Urothelium cell line (cell line): ENCODE results near the gene DTX2.
"Not testable (repeated sequence)": the region's sequence is repeated elsewhere in the genome, so short reads cannot be mapped to it uniquely, and the experiment has no call there.

Experiments used
- DNase-seq: peaks from one replicate; pipeline ENCODE4 v3.0.0; 2011; ENCODE audit warnings: low spot score, mixed read lengths
- FAIRE-seq: peaks from 2 replicates; lab custom pipeline; 2011; peaks lifted over from hg19 to GRCh38; lab: Jason Lieb, UNC

The DTX2 gene

DNA sequence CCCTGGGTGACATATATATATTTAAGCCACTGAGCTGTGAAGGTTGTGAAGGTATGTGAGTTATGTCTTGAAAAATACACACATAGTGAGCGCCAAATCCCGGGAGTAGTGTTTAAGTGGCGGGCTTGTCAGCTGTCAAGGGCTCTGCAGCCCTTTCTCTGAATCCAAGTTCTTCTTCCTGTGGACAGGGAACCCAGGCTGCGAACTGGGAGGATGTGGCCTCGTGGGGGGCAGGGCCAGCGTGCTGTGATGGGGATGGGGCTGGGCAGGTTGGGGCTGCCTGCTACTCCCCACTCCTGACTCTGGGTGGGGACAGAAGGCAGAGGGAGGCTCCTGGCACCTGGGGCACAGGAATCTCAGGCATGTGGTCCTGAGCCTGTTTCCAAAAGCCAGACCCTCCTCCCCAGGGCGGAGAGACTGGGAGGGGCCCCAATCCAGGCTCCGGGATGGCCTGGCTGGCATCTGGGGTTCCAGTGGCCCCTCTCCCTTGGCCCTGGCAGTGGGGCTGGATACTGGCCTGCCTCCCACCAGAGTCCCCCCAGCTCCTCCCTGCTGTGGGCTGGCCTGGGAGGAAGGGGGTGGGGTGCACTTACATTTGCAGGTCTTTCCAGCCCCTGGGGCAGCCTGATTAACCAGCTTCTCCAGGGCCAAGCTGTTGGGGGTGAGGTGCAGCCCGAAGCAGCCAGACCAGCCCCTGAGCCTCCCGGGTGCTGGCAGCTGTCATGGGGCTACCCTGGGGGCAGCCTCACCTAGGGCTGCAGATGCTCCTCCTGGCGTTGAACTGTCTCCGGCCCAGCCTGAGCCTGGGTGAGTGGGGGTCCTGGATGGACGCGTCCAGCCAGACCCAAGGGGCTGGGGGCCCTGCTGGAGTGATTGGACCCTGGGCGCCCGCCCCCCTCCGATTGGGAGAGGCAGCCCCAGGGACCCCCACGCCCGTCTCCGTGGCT lies 48.7 kb downstream of the DTX2 start, which contains the start of gene UPK3B:
Gene UPK3B, plus strand, starts transcription at position 622 of the 947 bp plus-strand sequence. Its CDS starts 101 bp downstream, at position 723.
- FAIRE-seq = peak; percentile 40
- peak; percentile 53 for DNase-seq

DNA sequence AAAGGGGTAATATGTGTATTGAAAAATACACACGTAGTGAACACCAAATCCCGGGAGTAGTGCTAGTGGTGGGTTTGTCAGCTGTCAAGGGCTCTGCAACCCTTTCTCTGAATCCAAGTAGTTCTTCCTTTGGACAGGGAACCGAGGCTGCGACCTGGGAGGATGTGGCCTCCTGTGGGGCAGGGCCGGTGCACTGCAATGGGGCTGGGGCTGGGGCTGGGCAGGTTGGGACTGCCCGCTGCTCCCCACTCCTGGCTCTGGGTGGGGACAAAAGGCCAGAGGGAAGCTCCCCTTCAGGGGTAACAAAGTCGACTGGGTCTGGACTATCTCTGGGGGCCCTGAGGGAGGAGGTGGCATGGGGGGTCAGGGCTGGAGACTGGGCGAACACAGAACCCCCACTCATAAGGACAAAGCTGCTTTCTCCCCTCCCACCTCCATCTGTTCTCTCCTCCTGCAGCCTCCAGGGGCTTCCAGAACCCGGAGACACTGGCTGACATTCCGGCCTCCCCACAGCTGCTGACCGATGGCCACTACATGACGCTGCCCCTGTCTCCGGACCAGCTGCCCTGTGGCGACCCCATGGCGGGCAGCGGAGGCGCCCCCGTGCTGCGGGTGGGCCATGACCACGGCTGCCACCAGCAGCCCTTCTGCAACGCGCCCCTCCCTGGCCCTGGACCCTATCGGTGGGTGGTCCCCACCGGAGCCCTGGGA lies 49.8 kb downstream of the DTX2 start:
- not testable (repeated sequence) for FAIRE-seq, DNase-seq

DNA sequence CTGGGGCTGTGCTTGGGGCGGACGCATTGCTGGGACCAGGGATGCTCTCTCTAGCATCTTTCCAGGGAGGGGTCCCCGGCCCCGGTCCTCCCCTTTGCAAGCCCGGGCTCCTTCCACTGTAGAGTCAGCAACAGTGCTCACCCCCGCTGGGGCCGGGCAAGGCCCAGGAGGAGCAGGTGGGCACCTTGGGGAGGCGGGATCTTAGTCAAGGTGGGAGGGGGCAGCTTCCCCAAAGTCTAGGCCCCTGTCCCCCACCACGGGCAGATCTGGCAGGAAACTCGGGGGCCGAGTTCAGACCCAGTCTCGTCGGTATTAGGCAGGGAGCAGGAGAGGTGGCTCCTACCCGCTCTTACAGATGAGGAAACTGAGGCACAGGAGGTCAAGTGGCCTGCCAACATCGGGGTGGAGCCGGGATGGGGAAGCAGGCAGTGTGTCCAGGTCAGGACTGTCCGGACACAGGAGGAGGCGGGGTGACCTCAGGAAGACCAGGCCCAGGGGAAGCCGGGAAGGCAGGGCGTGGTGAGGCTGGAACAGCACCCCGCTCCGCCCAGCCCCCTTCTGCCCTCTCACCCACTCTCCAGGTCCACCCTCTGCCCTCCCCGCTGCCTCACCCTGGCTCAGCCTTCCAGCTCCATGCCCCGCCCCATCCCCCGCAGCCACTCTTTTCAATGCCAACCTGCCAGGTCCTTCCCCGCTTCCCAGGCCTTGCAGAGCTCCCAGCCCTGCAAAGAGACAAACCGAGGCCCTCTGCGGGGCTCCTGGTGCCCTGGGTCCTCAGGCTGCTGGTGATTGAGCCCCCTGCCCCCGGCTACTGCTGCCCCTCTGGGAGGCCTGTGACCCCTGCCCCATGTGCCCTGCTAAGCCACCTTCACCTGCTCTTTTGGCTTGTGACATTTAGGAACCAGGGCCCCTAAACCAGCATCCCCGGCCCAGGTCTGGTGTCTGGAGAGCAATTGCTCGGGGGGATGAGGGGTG lies 50.7 kb downstream of the DTX2 start:
- not testable (repeated sequence) for FAIRE-seq, DNase-seq

DNA sequence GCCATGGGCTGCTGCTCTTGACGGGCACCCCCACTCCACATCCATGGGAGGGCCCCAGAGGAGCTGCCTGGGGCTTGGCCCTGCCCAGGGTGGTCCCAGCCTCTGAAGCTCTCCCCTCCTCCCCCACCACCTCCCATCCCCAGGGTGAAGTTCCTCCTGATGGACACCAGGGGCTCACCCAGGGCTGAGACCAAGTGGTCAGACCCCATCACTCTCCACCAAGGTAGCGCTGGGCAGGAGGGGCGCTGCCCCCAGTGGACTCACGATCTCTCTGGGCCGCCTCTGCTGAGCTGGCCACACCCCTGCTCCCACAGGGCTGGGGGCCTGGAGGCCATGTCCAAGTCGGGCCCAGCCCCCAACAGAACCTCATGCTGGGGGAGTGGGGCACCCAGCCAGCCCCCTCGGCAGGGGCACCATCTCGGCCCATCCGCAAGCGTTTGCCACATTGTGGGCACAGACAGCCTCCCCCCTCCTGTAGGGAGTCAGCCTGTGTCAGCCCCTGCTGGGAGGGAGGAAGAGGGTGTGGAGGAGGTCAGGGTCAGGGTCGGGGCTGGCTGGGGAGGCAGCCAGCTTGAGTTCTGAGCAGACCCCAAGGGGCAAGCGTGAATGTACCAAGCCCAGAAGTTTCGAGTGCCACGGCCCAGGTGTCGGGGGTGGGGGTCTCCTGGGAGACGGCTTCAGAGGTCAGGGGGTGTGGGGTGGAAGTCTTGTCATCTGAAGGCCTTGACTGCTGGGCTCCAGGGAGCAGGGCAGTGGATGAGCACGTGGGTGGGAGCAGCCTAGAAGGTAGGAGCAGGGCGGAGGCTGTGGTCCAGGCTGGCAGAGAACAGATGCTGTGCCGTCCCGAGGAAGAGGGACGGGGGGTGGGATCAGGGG lies 51.7 kb downstream of the DTX2 start:
- DNase-seq (no peak), FAIRE-seq (no peak)

DNA sequence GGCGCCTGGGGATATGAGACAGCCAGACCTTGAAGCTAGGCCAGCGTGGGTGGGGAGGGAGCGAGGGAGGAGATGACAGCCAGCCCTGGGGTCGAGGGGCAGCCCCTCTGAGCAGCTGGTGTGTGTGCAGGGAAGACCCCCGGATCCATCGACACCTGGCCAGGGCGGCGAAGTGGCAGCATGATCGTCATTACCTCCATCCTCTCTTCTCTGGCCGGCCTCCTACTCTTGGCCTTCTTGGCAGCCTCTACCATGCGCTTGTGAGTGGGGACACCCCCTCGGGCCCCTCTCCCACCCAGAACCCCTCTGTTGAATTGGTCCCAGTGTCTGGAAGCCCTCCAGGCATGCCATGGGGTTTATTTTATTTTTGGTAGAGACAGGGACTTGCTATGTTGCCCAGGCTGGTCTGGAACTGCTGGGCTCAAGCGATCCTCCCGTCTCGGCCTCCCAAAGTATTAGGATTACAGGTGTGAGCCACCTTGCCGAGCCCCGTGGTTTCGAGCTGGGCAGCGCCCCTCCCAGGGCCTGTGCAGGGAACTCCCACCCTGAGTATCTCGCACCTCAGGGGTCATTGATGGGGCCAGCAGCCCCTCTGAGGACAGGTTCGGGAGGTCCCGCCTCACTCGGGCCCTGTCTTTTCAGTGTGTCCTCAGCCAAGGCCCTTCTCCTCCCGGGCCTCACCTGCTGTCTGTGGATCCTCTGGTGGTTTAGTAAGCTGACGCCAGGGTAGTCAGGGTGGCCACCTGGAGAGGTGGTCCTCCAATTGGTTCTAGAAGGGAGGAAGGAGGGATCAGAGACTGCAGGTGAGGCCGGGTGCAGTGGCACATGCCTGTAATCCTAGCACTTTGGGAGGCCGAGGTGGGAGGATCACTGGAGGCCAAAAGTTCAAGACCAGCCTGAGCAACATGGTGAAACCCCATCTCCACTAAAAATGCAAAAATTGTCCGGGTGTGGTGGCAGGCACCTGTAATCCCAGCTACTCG lies 52.6 kb downstream of the DTX2 start:
- DNase-seq = no peak
- FAIRE-seq = no peak

DNA sequence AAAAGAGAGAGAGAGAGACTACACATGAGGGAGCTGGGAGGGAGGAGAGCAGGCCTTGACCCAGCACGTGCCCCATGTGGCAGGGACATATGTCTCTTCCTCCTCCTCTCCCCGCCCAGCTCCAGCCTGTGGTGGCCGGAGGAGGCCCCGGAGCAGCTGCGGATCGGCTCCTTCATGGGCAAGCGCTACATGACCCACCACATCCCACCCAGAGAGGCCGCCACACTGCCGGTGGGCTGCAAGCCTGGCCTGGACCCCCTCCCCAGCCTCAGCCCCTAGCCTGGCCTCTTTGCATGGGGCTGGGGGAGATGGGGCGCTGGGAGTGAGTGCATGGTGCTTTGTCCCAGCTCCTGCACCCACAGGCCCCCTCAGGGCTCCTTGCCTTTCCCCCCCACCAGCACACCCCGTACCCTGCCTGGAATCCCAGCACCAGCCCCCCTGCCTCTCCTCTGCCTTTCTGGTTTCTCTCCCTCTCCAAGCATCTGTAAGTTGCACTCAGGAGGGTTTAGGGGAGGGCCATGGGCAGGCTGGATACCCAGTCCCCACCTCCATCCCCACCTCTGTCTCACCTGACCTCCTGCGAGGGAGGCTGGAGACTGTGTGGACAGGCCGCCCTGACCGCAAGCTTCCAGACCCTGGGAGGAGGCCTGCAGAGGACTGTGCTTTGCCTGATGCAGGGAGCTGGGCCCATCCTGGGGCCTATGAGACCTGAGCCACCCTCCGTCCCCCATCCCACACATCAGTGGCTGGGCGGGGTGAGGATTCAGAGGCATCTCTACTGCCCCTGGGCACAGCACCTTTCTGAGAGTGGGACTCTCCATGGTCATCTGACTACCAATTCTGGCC lies 53.6 kb downstream of the DTX2 start:
- DNase-seq = no peak
- FAIRE-seq = no peak

DNA sequence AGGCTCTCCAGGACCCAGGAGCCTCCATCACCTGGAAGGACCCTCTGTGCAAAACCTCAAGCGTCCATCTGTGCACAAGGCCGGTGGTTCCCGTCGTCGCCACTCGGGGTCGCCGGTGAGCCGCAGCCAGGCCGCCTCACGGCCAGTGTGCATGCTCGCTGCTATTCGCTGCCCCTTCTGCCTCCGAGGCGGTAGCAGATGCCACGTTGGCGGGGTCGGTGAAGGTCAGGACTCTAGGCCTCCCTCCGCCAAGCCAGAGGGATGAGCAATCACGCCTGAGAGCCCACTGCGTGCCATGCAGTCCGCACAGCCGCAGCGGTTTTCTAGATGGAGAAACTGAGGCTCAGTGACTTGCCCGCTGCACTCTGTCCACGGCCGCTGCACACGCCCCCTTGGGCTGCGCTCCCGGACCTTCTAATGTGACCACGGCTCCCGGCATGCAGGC lies 54.5 kb downstream of the DTX2 start:
- no peak for FAIRE-seq
- DNase-seq = no peak

DNA sequence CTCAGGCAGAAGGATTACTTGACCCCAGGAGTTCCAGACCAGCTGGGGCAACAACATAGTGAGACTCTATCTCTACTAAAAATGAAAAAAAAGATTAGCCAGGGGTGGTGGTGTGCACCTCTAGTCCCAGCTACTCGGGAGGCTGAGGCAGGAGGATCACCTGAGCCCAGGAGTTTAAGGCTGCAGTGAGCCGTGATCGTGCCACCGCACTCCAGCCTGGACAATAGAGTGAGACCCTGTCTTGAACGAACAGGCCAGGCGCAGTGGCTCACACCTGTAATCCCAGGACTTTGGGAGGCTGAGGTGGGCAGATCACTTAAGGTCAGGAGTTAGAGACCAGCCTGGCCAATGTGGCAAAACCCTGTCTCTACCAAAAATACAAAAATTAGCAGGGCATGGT lies 55.4 kb downstream of the DTX2 start:
- not testable (repeated sequence) for FAIRE-seq, DNase-seq

DNA sequence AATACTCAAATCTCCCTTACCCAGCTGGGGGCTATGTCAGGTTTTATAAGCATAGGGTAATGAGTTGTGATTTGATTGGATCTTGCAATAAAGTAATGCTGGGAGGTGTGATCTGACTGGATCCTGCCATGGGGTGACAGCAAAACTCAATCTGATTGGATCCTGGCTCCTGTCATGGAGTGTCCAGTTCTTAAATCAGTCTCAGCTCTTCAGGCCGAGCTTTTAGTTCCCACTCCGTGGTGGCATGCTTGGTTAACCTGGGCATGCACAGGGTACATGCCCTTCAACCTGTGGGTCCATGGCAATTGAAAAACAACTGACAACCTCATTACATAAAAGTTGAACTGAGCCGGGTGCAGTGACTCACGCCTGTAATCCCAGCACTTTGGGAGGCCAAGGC lies 64.7 kb downstream of the DTX2 start:
- not testable (repeated sequence) for DNase-seq, FAIRE-seq

DNA sequence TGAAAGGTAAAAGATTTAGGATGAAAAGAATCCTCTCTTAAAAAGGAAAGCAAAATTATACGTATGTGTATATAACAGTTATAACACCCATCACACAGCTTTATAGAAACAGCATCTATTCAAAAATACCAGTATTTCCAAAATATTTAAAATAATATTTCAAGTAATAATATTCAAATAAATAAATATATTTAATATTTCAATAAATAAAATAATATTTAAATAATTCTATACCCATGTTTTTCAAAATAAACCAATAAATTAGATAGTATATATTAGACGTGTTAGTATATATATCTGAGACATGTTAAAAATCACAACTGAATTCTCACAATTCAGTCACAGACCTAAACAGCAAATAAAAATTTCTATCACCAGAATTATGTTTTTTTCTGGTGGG lies 70.1 kb downstream of the DTX2 start:
- not testable (repeated sequence) for FAIRE-seq, DNase-seq

DNA sequence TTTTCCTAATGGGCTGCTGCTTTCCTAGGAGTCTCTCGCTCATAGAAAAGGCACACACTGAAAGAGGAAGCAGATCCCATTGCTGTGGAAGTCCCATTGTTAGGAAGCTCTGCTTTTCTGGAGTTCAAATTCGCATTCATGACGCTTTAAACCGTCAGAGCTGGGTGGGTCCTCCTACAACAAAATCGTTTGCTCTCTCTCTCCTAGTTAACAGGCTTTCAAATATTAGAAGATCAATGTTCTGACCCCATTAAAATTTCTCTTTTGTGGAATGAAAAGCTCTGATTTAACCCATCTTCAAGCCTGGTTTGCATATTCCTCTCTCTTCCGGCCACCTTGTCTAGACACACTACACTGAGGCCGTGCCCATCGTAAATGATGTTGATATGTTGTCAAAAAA lies 81.7 kb downstream of the DTX2 start, which contains the start of gene SPDYE16:
Gene SPDYE16, minus strand, starts transcription at position 101 of the 400 bp plus-strand sequence. CDS start 1,838 bp downstream, outside the sequence.
- FAIRE-seq, DNase-seq: not testable (repeated sequence)

DNA sequence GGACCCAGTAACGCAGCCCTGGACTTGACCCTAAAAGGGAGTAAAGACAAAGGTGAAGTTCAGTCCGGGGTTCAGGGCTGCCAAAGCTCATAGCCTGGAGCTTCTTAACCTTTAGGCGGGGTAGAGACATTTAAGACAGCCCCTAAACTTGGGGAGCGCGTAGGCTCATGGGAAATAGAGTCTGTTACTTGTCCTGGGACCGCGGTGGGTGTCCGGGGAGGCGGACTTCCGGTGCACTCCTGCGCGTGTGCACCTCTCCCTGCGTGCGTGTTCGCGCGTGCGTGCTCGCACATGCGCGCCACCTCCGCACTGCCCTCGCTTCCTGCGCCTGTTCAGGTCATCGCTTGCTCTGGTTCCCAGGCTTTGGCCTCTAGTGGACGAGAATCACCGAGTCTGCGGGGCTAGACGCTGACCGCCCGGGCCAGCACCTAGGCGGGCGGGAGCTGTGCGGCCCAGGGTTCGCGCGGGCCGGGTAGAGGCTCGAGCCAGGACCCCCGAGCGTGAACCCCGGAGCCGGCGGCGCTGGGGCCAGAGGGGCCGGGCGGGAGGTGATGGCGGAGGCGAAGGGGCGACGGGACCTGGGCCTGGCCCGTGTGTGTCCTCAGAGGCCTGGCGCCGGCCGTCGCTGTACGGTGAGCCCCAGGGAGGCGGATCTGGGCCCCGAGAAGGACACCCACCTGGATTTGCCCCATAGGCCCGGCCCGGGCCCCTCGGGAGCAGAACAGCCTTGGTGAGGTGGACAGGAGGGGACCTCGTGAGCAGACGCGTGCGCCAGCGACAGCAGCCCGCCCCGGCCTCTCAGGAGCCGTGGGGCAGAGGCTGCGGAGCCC lies 87.7 kb downstream of the DTX2 start:
- DNase-seq = peak; percentile 42
- not testable (repeated sequence) for FAIRE-seq

DNA sequence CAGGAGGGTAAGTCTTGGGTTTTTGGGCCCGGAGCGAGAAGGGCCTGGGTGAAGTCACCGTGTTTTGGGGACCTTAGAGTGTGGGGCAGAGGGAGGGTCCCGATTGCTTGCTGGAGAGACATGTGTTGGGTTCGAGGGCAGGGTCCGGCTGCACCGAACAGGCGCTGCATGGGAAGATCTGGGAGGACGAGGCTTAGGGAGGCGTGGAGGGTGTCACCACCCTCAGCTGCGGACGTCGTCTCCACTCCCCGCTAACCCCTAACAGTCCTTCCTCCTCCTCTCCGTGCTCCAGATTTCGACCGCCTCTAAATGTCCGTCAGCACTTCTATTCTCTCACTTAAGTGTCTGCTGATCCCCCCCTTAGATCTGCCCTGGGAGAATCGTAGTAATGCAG lies 88.3 kb downstream of the DTX2 start:
- FAIRE-seq, DNase-seq: not testable (repeated sequence)

DNA sequence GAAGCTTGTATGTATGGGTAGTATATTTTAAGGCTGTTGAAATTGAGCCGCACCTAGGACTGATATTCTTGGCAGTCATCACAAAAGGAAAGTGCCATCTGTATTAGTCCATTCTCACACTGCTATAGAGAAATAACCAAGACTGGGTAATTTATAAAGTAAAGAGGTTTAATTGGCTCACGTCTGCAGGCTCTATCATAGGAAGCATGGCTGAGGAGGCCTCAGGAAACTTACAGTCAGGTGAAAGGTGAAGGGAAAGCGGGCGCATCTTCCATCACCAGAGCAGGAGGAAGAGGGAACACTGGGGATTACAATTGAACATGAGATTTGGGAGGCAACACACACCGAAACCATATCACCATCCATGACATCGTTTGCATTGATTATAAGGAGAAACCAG lies 90.5 kb downstream of the DTX2 start:
- DNase-seq, FAIRE-seq: not testable (repeated sequence)
